PC-9 (cell line): ENCODE data around the gene MRFAP1. TPM values are rescaled to one million over a fixed set of nuclear protein-coding genes. Genes with fewer than 3 reads are reported as not detected.

Experiments
- BruUV-seq: library from RNA; stranded (reverse); fragments of 400-500 nt; replicated peaks from 2 replicates; lab custom pipeline; 2021; lab: Mats Ljungman, UMichigan
- CTCF ChIA-PET: fragments of 300-600 bp; sonication (Branson Sonifier 250); formaldehyde crosslinking; loops from one replicate; lab custom pipeline; 2022; ENCODE audit warnings: antibody characterized with exemption; lab: Charles Lee
- POLR2A ChIA-PET: fragments of 300-600 bp; sonication (Branson Sonifier 250); formaldehyde crosslinking; loops from one replicate; lab custom pipeline; 2022; ENCODE audit warnings: antibody characterized with exemption; ENCODE audit not compliant: unreplicated experiment; lab: Charles Lee
- DNase-seq, 2 experiments: peaks; one replicate each; pipeline versions ENCODE4 v3.0.0 to v3.0.0-alpha.2; 2015 to 2022; ENCODE audit warnings: mixed read lengths in 1 of 2
- H2AFZ ChIP-seq: fragments of 200-600 bp; sonication (generic); 2 replicates; pipeline ENCODE4 v1.8.1; 2017; ENCODE audit warnings: antibody characterized with exemption
- H3F3A ChIP-seq: fragments of 200-600 bp; sonication (generic); 2 replicates; pipeline ENCODE4 v1.8.1; 2017; ENCODE audit warnings: antibody characterized with exemption, mild to moderate bottlenecking, low read depth; ENCODE audit not compliant: insufficient read depth
- H3K27ac ChIP-seq: fragments of 200-600 bp; sonication (generic); 2 replicates; pipeline ENCODE4 v1.6.1; 2016; ENCODE audit warnings: mixed run types
- H3K27me3 ChIP-seq: fragments of 200-600 bp; sonication (generic); 2 replicates; pipeline ENCODE4 v1.6.1; 2016; ENCODE audit warnings: low read depth, mixed run types; ENCODE audit not compliant: insufficient read depth
- H3K36me3 ChIP-seq: fragments of 200-600 bp; sonication (generic); 2 replicates; pipeline ENCODE4 v1.6.1; 2016; ENCODE audit warnings: low read depth, mixed run types
- H3K4me1 ChIP-seq: fragments of 200-600 bp; sonication (generic); replicated peaks from 2 replicates; pipeline ENCODE4 v1.6.1; 2016; ENCODE audit warnings: mixed run types; ENCODE audit not compliant: insufficient read depth
- H3K4me2 ChIP-seq: fragments of 200-600 bp; sonication (generic); 2 replicates; pipeline ENCODE4 v1.6.1; 2017; ENCODE audit warnings: mixed run types
- H3K4me3 ChIP-seq: fragments of 200-600 bp; sonication (generic); 2 replicates; pipeline ENCODE4 v1.6.1; 2016; ENCODE audit warnings: mixed run types
- H3K79me2 ChIP-seq: fragments of 200-600 bp; sonication (generic); 2 replicates; pipeline ENCODE4 v1.6.1; 2017; ENCODE audit warnings: low read depth, mixed run types
- H3K9me2 ChIP-seq: fragments of 200-600 bp; sonication (generic); 2 replicates; pipeline ENCODE4 v1.8.1; 2017; ENCODE audit warnings: mild to moderate bottlenecking; ENCODE audit not compliant: insufficient read depth
- H3K9me3 ChIP-seq: fragments of 200-600 bp; sonication (generic); 2 replicates; pipeline ENCODE4 v1.8.1; 2016; ENCODE audit warnings: low read depth; ENCODE audit not compliant: insufficient read depth
- H4K20me1 ChIP-seq: fragments of 200-600 bp; sonication (generic); 2 replicates; pipeline ENCODE4 v1.8.1; 2017; ENCODE audit not compliant: insufficient read depth
- CTCF ChIP-seq: fragments of 200-600 bp; sonication (generic); conservative IDR thresholded peaks from 2 replicates; pipeline ENCODE4 v1.6.1; 2017; ENCODE audit warnings: mixed run types, antibody characterized with exemption, mild to moderate bottlenecking, moderate library complexity
- EZH2 ChIP-seq: fragments of 200-600 bp; sonication (generic); IDR thresholded peaks from 2 replicates; pipeline ENCODE4 v1.8.0; 2017; ENCODE audit warnings: antibody characterized with exemption, low read depth
- intact Hi-C: fragments of 100-400 bp; cut with micrococcal nuclease; formaldehyde crosslinking; loops from one replicate; pipeline ENCODE4 v1.10.0; 2022; ENCODE audit not compliant: unreplicated experiment
- total RNA-seq: library from RNA; stranded (reverse); gene quantifications from 2 replicates; pipeline ENCODE4 v1.2.3, GENCODE V29; 2021

MRFAP1 gene
- total RNA-seq, 1 experiment from 2014 or later, result 278 TPM

- no peak overlapping the region for H3K27ac ChIP-seq
- peaks cover 7% of the 10 kb centered on the region; the same call in 1 of the 2 replicates for H3F3A ChIP-seq
- no peaks in the 10 kb centered on the region for H3K9me3 ChIP-seq
- ChIA-PET CTCF (no interaction called here), POLR2A (no interaction called here)
- H3K4me1 ChIP-seq, result no peaks in the 10 kb centered on the region
- H3K79me2 ChIP-seq, result no peaks in the 10 kb centered on the region
- no peak overlapping the region for H3K4me3 ChIP-seq
- no peak overlapping the region for H3K4me2 ChIP-seq
- no peaks in the 10 kb centered on the region for H3K27me3 ChIP-seq
- no peak overlapping the region for H2AFZ ChIP-seq
- DNase-seq, result no peak
- no peak for TF ChIP-seq EZH2
- TF ChIP-seq CTCF, result no peak
- intact Hi-C loops, result no loop called here
- no peaks in the 10 kb centered on the region for H3K9me2 ChIP-seq
- H3K36me3 ChIP-seq, result no peaks in the 10 kb centered on the region
- BruUV-seq, result no TSS peak
- H4K20me1 ChIP-seq, result no peaks in the 10 kb centered on the region
These were observed 41.8 kb upstream of the MRFAP1 start for GRCh38 chr4:6598641-6599040.

GRCh38 chr4:6601661-6602250, 38.7 kb upstream of the MRFAP1 start:
- no peaks in the 10 kb centered on the region for H3K36me3 ChIP-seq
- no peaks in the 10 kb centered on the region for H3K4me1 ChIP-seq
- H3K9me3 ChIP-seq, result no peaks in the 10 kb centered on the region
- ChIA-PET POLR2A (no interaction called here), CTCF (no interaction called here)
- no peaks in the 10 kb centered on the region for H3F3A ChIP-seq
- no peaks in the 10 kb centered on the region for H4K20me1 ChIP-seq
- no TSS peak for BruUV-seq
- TF ChIP-seq EZH2 (no peak), CTCF (no peak)
- intact Hi-C loops, result no loop called here
- H3K27ac ChIP-seq, result no peak overlapping the region
- no peaks in the 10 kb centered on the region for H3K9me2 ChIP-seq
- H3K4me2 ChIP-seq, result no peak overlapping the region
- H3K79me2 ChIP-seq, result no peaks in the 10 kb centered on the region
- no peak overlapping the region for H2AFZ ChIP-seq
- no peak for DNase-seq
- H3K27me3 ChIP-seq, result no peaks in the 10 kb centered on the region
- no peak overlapping the region for H3K4me3 ChIP-seq

GRCh38 chr4:6602289-6602688, 38.2 kb upstream of the MRFAP1 start:
- no peaks in the 10 kb centered on the region for H3K36me3 ChIP-seq
- no peak overlapping the region for H2AFZ ChIP-seq
- DNase-seq, result no peak
- BruUV-seq, result no TSS peak
- TF ChIP-seq EZH2 (no peak), CTCF (no peak)
- H3F3A ChIP-seq, result no peaks in the 10 kb centered on the region
- H3K9me3 ChIP-seq, result no peaks in the 10 kb centered on the region
- H3K9me2 ChIP-seq, result no peaks in the 10 kb centered on the region
- H3K4me1 ChIP-seq, result no peaks in the 10 kb centered on the region
- H3K4me3 ChIP-seq, result no peak overlapping the region
- no peaks in the 10 kb centered on the region for H3K79me2 ChIP-seq
- intact Hi-C loops, result no loop called here
- ChIA-PET POLR2A (no interaction called here), CTCF (interaction anchor here (0.7 kb wide), 1 partner anchor 24 kb away, joined by 4 read pairs; no protein-coding TSS in a partner anchor)
- no peaks in the 10 kb centered on the region for H3K27me3 ChIP-seq
- H3K27ac ChIP-seq, result no peak overlapping the region
- no peak overlapping the region for H3K4me2 ChIP-seq
- H4K20me1 ChIP-seq, result no peaks in the 10 kb centered on the region
